ENCODE data around the gene ASF1A.

The ASF1A gene

GRCh38 chr6:118917546-118918328 lies 23.8 kb downstream of the ASF1A start:
- DNase-seq, result no peak

GRCh38 chr6:118918329-118918725 lies 24.4 kb downstream of the ASF1A start:
- DNase-seq, result no peak

GRCh38 chr6:118921084-118921483 lies 27.1 kb downstream of the ASF1A start:
- no peak for DNase-seq

GRCh38 chr6:118923035-118923434 lies 29.1 kb downstream of the ASF1A start:
- DNase-seq, result no peak

- DNase-seq, result no peak
Measured at GRCh38 chr6:118930680-118931079, 36.7 kb downstream of the ASF1A start.

GRCh38 chr6:118931436-118931835 lies 37.5 kb downstream of the ASF1A start:
- no peak for DNase-seq

- no peak for DNase-seq
Measured at GRCh38 chr6:118932421-118932820, 38.5 kb downstream of the ASF1A start.

- no peak for DNase-seq
Measured at GRCh38 chr6:118933855-118934460, 40.0 kb downstream of the ASF1A start.

- peak; percentile 97 for DNase-seq
Measured at GRCh38 chr6:118934461-118935330, 40.7 kb downstream of the ASF1A start, which contains the start of gene MCM9. TSS of gene MCM9 (minus strand) at chr6:118935159. CDS start at chr6:118931723, 3,436 bp downstream.

GRCh38 chr6:118935331-118935668 lies 41.3 kb downstream of the ASF1A start:
- DNase-seq, result no peak

GRCh38 chr6:118935978-118936703 lies 42.2 kb downstream of the ASF1A start:
- peak in 1 of 2 donors; percentile 3 for DNase-seq

GRCh38 chr6:118939683-118940082 lies 45.7 kb downstream of the ASF1A start:
- no peak for DNase-seq

- DNase-seq, result no peak
Measured at GRCh38 chr6:118940770-118941169, 46.8 kb downstream of the ASF1A start.

- DNase-seq, result no peak
Measured at GRCh38 chr6:118945217-118945616, 51.3 kb downstream of the ASF1A start.

GRCh38 chr6:118952683-118953082 lies 58.7 kb downstream of the ASF1A start:
- peak in 1 of 2 donors; percentile 8 for DNase-seq

GRCh38 chr6:118953391-118953790 lies 59.4 kb downstream of the ASF1A start:
- DNase-seq, result no peak

Measured in inflammatory macrophage (primary cell).